NK-92 (cell line): Measurements from ENCODE around the gene JADE2.
"Not testable (repeated sequence)": the region's sequence is repeated elsewhere in the genome, so short reads cannot be mapped to it uniquely, and the experiment has no call there.

Source experiments
- DNase-seq: peaks from one replicate; lab custom pipeline; 2025; ENCODE audit not compliant: unreplicated experiment; lab: John Stamatoyannopoulos, UW

Gene JADE2

DNA sequence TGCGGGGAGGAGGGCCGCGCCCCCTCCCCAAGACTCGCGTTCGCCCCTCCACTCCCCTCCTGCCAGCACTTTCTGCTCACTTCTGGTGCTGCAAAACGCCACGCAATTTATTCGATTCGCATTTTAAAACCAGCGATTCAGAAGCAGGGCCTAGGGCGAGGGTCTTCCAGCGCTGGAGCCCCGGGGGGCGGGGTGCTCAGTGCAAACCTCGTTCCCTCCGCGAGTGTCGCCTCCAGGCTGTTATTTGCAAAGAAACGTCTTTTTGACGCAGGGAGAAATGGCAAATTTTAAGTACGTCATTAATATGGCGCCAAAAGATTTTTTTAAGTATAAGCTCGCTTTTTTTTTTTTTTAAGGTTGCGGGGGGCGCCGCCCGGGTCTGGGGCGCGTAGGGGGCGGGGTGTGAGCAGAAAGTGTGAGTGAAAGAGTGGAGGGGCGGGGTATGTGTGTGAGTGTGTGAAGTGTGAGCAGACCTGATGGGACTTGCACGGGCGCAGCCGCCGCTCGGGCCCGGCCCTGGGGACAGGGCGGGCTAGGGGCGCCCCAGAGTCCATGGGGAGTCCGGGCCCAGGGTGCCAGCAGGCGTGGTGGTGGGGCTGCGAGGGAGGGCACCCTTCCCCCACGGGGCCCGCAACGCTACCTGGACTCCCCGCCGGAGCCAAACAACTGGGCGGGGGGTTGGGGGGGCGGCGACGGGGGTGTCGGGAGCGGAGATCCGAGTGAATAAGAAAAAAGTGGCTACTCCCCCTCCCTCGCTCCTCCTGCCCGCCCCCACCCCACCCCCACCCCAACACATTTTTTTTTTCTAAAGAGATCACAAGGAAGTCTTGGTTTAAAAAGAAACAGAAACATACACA lies at the start of gene JADE2:
JADE2 (plus strand) TSS at position 845 of the 857 bp plus-strand sequence. CDS start 10,188 bp downstream, outside the sequence.
- DNase-seq, result no peak

DNA sequence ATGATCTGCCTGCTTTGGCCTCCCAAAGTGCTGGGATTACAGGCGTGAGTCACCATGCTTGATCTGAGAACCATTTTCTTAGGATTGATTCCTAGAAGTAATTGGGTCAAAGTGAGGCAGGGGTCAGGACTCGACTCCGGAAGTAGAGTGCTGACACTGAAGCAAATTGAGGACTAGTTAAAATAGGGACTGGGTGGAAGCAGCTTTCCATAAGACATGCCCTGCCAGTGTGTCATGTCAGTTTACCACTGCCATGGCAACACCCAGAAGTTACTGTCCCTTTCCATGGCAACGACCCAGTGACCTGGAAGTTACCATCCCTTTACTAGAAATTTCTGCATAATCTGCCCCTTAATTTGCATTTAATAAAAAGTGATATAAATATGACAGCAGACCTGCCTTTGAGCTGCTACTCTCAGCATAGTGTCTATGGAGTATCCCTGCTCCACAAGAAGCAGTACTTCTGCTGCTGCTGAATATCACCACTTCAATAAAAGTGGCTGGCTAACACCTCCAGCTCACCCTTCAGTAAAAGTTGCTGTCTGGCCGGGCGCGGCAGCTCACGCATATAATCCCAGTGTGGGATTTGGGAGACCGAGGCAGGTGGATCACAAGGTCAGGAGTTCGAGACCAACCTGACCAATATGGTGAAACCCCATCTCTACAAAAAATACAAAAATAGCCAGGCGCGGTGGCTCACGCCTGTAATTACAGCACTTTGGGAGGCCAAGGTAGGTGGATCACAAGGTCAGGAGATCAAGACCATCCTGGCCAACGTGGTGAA lies 47.8 kb upstream of the JADE2 start:
- DNase-seq, result no peak

DNA sequence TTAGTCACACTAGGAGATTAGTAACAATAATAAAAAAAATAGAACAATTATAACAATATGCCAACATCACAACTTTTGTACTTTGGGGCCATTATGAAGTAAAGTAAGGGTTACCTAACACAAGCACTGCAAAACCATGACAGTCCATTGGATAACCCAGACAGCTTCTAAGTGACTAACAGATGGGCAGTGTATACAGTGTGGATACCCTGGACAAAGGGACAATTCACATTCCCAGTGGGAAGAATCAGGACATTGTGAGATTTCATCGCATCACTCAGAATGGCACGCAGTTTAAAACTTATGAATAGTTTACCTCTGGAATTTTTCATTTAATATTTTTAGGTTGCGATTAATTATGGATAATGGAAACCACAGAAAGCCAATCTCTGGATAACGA lies 45.6 kb upstream of the JADE2 start:
- no peak for DNase-seq

DNA sequence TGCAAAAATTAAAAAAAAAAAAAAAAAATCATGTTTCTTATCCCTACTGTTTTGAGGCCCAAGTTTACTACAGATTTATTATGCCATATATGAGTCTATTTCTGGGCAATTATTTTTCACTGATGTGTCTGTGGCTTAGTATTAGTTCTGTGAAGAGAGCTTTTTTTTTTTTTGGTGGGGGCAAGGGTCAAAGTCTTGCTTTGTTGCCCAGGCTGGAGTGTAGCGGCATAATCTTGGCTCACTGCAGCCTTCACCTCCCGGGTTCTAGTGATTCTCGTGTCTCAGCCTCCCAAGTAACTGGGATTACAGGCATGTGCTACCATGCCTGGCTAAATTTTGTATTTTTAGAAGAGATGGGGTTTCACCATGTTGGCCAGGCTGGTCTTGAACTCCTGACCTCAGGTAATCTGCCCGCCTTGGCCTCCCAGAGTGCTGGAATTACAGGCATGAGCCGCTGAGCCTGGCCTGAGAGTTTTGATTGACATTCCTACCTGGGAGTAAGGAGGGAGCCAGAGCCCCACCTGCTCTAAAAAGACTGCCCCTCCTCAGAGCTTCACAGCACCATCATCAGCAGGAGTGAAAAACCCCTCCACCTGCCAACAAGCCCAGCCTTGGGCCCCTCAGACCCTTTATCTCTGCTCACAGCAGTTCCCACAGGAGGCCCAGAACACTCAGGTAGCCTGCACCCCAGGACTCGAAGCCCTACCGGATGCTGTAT lies 36.1 kb upstream of the JADE2 start:
- no peak for DNase-seq

DNA sequence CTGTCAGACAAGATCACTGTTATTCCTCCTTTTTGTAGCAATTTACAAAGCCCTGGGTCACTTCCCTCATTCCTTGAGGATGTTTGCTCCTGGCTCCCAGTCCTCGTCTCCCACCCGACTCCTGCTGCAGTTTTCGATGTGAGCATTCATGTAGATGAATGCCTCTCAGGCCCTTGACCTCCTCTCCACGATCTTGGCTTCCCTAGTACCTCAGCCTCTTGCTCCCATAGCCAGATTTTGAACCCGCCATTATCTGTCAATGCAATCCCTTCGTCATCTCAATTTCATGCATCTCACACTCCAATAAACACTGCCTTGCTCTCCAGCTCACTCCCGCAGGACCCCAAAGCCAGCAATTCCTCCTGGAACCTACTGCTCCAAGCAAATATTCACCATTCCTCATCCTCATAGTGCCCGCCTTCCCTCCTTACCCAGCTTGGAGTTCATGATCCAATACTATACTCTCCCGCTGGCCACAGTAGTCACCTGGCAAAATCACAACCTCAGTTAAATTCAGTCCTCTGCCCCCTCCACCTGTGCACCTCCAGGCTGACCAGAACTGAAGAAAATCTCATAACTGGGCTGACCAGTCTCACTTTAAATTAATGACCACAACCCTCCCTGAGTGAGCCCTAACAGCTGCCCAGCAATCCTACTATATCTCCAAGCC lies 35.1 kb upstream of the JADE2 start:
- DNase-seq, result no peak

DNA sequence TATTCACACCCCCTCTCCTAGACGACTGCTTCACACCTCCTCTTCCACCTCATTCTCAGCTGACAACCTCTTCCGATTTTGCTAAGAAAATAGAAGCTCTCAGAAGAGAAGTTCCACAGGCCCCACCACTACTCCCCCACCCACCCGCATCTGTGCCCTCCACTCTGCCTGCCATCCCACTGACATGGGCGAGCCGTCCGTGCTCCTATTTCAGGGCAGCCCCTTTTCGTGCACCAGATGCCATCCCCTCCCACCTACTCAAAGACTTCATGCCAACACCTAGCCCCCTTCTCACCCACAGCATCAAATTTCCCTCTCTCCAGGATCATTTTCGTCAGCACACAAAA lies 34.6 kb upstream of the JADE2 start:
- no peak for DNase-seq

DNA sequence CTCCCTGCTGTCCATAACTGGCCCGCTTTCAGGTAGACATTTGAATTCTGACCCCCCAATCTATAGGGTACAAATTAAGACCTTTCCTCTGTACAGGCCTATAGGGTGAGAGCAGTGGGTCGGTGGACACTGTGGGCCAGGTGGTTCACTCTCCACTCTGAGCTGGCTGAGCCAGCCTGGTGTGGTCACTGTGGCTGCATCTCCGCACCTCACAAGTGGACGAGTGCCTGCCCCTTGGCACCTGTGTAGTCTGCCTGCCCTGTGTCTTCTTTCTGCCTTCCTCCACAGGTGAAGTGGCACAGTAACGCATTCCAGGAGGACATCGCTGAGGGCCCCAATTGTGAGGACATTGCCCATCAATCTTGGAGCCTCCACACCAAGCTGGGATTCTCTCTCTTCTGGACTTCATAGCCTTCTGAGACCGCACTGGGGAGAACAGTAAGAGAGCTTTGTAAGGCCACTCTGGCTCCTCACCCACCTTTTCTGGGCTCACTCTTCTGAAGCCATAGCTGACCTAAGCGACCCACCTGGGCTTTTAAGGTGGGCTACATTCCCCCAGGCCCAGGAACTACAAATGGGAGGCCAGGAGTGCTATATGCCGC lies 33.5 kb upstream of the JADE2 start:
- DNase-seq, result no peak

DNA sequence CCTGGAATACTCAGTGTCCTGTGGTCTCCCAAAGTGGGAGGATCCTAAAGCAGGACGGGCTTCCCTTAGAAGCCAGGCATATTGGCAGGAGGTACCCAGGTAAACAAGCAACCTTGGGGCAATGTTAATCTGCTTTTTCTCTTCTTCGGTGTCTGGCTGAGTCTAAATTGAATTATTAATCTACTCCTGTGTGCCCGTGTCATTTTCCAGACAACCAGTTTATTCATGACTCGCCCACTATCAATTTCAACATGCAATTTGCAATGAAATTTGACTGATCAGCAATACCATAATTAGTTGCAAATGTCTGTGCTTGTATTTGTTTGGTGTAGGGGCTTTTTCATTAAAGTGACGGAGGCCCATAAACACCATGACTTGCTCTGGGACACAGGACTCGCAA lies 32.9 kb upstream of the JADE2 start:
- DNase-seq, result no peak

DNA sequence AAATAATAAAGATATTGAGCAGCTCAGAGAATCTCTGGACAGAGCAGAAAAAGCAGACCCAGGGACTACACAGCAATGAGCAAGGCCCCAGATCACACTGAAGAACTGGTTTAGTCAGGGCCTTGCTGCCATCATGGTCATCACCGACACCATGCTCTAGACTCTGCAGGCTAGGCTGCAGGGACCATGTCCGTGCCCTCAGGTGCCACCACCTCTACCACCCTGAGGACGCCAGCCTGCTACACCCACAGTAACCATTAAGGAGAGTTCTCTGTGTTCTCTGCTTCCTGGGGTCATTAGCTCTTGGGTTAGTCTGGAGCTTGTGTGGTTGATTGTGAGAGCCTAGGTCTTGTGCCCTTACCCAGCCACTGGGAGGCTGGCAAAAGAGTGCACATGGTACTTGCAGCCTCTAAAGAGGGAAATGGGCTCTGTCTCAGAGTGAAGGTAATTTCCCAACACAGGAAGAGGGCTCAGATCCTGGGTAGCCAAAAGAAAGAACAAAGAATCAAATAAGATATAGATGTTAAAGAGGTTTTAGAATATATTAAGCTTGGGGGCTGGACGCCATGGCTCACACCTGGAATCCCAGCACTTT lies 31.9 kb upstream of the JADE2 start:
- DNase-seq, result no peak

DNA sequence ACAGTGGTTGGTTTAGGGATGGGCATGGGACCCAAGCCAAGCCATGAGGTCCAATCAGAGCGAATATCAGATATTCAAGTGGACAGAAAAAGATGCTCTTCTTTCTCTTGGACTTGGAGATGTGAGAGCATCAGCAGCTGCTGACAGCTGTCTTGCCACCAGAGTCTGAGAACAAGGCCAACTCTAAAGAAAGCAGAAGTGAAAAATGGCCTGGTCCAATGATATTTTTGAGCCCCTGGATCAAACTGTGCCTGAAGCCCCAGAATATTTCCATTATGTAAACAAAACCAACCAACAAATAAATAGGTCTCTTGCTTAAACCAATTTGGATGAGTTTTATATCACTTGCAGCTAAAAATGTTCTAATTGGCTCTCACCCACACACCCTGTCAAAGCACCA lies 30.7 kb upstream of the JADE2 start:
- no peak for DNase-seq

DNA sequence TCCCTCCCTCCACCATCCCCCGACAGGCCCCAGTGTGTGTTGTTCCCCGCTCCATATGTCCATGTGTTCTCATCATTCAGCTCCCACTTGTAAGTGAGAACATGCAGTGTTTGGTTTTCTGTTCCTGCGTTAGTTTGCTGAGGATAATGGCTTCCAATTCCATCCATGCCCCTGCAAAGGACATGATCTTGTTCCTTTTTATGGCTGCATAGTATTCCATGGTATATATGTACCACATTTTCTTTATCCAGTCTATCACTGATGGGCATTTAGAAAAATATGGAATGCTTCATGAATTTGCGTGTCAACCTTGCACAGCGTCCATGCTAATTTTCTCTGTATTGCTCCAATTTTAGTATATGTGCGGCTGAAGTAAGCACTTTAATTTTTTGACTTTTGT lies 25.6 kb upstream of the JADE2 start:
- DNase-seq, result not testable (repeated sequence)

DNA sequence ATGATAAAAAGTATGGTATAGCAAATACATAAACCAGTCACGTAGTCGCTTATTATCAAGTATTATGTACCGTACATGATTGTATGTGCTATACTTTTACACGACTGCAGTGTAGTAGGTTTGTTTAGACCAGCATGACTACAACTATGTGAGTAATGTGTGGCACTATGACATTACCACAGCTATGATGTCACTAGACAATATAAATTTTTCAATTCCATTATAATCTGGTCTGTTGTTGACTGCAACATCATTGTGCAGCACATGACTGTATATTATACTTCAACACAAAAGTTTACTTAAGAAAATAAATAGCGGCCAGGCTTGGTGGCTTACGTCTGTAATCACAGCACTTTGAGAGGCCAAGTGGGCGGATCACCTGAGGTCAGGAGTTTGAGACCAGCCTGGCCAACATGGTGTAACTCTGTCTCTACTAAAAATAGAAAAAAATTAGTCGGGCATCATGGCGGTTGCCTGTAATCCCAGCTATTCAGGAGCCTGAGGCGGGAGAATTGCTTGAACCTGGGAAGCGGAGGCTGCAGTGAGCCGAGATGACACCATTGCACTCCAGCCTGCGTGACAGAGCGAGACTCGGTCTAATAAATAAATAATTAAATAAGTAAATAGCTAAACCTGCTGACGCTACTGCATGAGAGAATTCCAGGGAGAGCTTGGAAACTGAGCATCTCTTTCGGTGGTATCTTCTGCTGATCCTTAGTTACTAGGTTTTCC lies 24.6 kb upstream of the JADE2 start:
- DNase-seq, result no peak

DNA sequence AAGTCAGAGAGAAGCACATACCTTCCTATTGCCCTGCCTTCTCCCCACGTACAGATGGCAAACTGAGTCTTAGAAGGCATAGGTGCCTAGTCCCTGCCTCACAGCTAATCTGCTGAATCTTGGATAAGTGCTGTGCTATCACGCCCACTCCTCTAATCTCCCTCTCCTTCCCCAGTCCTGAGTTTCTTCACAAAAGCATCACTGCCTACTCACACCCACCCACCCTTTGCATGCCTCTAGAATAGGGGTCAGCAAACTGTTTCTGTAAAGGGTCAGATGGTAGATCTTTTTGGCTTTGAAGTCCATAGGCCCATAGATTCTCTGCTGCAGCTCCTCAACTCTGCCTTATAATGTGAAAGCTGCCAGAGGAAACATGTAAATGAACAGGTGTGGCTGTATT lies 23.2 kb upstream of the JADE2 start:
- DNase-seq, result no peak

DNA sequence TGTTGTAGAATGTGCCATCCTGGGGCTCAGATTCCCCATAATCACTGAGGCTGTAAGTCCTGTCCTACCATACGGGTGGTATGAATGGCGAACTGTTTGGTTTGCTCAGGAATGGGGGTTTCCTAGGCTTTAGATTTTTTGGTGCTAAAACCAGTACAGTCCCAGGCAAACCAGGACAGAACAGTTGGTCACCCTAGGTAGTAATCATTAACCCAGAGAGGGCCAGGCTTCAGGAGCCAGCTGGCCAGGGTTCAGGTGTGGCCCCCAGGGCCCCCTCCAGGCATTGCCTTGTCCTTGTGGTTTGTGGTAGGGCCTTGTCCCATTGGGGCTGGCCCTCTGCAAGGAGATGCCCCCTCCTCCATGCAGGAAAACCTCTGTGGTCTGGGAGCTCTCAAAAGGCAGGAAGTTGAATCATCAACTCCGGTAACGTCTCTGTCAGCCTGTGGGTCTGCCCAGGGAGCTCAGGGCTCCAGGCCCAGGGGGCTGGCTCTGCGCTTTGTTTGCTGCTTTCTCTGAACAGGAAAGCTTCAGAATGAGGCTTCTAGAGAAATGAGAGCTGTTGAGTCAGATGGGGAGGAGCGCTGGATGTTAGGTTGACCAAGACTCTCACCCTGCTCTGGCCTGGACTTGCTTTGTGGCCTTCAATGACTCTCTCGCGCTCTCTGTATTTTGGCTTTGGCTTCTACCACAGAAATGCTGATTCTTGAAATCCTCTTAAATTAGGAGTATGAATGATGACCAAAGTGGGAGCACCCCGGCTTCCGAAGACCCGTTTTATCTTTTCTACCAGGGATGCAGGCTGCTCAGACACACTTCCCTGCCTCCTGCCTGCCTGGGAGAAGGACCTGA lies 22.2 kb upstream of the JADE2 start:
- no peak for DNase-seq

DNA sequence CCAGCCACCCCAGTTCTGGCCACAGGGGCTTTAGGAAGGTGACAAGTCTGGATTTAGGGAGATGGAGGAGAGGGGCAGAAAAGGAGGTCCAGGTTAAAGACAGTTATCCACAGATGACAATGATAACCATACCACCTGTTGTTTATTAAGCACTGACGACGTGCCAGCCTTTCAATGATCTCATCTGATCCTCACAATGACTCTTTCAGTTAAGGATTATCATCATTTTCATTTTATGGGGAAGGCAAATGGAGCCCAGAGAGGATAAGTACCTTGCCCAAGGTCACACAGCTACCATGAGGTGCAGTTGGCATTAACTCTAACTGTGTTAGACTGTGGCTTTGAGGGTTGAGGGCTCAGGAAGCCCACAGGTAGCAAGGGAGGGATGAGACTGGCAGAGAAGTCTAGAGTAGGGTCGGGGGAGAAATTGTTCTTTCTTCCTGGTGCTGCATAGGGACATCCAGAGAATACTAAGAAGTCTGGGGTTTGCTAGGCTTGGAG lies 21.5 kb upstream of the JADE2 start:
- no peak for DNase-seq

DNA sequence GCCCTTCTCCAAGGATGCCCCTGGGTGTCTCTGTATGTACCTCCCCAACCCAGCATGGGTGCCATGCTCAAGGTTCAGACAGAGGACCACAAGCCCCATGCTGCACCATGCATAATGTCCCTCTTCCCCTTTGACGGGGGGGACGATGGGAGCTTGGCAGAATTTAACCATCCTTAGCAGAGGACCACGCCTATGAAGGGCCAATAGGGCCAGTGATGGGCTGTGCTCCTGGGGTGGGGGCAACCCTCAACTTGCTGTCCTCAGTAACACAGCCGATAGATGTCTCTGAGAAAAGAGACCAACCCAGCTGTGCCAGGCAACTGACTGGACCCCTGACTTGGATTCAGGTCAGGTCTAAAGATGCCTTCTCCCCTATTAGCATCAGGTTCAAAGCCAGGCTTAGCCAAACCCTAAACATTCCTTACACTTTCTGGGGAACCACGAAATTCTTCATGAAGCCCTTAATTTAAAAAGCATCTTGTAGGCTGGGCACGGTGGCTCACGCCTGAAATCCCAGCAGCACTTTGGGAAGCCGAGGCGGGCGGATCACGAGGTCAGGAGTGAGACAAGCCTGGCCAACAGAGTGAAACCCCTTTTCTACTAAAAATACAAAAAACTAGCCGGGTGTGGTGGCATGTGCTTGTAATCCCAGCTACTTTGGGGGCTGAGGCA lies 20.7 kb upstream of the JADE2 start:
- no peak for DNase-seq

DNA sequence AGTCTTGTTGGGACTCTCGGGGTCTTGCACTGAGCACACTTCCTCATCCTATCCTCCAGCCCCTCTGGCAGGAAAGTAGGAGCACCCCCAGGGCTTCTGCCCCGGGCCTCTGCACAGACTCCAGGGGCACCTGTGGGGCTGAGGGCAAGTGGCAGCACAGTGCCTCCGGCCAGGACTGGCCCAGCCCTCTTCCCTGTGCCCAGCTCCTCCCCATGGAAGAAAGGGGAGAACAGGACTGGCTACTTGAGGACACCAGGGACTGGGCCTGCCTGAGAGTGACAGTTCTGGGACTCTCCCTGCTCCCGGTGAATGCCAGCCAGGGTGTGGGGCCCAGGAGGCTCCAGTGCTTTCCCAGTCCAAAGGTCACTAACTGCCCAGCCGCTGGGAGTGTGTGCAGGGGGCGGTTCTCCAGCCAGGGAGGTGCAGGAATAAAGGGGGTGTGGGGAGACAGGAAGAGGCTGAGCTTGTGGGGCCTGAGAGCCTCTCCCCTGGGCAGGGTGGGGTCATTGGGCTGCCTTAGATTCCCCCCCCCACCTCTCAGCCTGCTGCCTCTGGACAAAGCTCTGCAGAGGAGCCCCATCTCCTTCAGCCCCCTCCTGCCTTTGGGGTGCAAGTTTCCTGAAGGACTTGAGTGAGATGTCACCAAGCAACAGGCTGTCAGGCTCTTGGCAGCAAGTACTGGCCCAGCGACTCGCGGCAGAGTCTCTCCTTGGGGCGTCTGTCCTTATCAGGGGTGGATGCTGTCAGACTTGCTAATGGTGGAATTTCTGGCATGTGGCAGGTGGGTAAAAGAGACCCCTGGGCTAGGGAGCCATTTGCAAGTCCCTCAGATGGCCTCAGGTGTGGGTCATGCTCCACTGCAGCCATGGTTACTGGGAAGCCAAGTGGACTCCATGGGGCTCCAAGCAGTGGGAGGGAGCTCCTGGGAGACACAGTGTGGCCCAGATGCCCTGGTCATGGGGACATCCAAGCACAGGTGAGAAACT lies 19.1 kb upstream of the JADE2 start:
- DNase-seq, result no peak
